Effector memory CD4-positive, alpha-beta T cell (primary cell): ENCODE measurements around the gene RNF212.

Experiments
- DNase-seq, 3 donors: peaks; one replicate each; pipeline ENCODE4 v3.0.0-alpha.2; 2020
- H3K27ac ChIP-seq: 2 replicates; pipeline ENCODE4 v1.7.0; 2013; ENCODE audit warnings: mild to moderate bottlenecking, low read length, moderate library complexity; ENCODE audit not compliant: insufficient read depth, poor library complexity, severe bottlenecking
- H3K27me3 ChIP-seq: replicated peaks from 2 replicates; pipeline ENCODE4 v1.7.0; 2013; ENCODE audit warnings: mild to moderate bottlenecking, low read length; ENCODE audit not compliant: insufficient read depth, control insufficient read depth, poor library complexity, severe bottlenecking
- H3K36me3 ChIP-seq: 2 replicates; pipeline ENCODE4 v1.7.0; 2013; ENCODE audit warnings: mild to moderate bottlenecking, low read length, moderate library complexity; ENCODE audit not compliant: control insufficient read depth, insufficient read depth
- H3K4me1 ChIP-seq: 2 replicates; pipeline ENCODE4 v1.7.0; 2013; ENCODE audit warnings: low read length, mild to moderate bottlenecking; ENCODE audit not compliant: control insufficient read depth, insufficient read depth, poor library complexity, severe bottlenecking
- H3K4me3 ChIP-seq: 2 replicates; pipeline ENCODE4 v1.7.0; 2013; ENCODE audit warnings: low read length, low read depth, mild to moderate bottlenecking; ENCODE audit not compliant: insufficient read depth, poor library complexity, severe bottlenecking
- H3K9me3 ChIP-seq: 2 replicates; pipeline ENCODE4 v1.7.0; 2013; ENCODE audit warnings: mild to moderate bottlenecking, low read length, moderate library complexity; ENCODE audit not compliant: control insufficient read depth

The RNF212 gene

DNA sequence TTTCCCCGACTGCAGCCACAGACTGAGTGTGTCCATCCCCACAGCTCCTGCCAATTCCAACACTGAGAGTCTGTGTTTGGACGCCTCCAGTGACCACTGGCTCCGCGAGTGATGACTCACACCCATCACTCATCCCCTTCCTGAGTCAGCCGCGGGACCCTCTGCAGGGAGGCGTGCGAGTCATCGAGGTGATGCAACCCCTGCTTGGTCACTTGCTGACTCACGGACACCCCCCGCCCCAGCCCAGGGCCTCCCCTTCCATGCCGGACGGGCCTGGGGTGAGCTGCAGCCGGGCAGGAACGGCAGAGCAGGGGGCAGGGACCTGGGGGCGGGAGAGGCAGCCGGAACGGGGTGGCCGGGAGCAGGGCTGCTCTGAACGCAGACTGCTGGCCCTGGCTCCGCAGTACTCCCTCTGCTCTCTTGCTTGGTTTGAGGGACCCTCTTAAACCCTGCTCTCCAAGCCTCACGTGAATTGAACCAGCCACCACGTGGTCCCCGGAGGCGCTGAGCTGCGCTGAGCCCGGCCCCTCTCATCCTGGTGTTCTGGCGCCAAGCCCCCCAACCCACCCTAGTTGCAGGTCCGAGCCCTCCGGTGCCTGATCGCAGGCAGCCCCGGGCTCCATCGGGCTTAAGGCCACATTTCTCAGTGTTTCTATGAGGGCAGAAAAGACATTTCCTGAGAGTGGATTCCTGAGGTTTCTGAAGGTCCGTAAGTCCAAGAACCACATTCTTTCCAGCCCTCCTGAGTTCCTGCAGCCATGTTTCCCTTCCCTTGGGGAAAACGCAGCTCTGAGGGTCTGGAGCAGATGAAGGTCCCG lies 69.5 kb downstream of the RNF212 start:
- H3K27ac ChIP-seq: no peak overlapping the region
- H3K9me3 ChIP-seq: no peaks in the 10 kb centered on the region
- no peaks in the 10 kb centered on the region for H3K4me1 ChIP-seq
- H3K36me3 ChIP-seq: no peaks in the 10 kb centered on the region
- H3K4me3 ChIP-seq: no peak overlapping the region
- peaks cover 13% of the 10 kb centered on the region for H3K27me3 ChIP-seq
- DNase-seq: no peak

DNA sequence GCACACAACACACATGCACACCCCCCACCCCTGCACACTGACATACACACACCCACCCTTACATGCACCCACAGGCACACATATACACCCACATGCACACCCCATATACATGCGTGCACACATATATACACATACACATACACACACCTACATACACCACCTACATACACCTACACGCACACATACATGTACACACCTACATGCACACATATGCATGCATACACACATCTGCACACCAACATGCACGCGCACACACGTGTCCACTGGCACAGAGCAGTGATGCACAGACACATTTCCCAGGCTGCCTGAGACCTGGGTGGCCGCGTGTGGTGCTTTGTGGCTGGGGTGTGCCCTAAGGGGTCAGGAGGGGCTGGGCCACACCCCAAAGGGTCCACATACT lies 70.2 kb downstream of the RNF212 start:
- Histone ChIP-seq H3K27me3 (peaks cover 13% of the 10 kb centered on the region), H3K36me3 (no peaks in the 10 kb centered on the region), H3K4me1 (no peaks in the 10 kb centered on the region), H3K27ac (no peak overlapping the region), H3K4me3 (no peak overlapping the region), H3K9me3 (no peaks in the 10 kb centered on the region)
- DNase-seq: no peak

DNA sequence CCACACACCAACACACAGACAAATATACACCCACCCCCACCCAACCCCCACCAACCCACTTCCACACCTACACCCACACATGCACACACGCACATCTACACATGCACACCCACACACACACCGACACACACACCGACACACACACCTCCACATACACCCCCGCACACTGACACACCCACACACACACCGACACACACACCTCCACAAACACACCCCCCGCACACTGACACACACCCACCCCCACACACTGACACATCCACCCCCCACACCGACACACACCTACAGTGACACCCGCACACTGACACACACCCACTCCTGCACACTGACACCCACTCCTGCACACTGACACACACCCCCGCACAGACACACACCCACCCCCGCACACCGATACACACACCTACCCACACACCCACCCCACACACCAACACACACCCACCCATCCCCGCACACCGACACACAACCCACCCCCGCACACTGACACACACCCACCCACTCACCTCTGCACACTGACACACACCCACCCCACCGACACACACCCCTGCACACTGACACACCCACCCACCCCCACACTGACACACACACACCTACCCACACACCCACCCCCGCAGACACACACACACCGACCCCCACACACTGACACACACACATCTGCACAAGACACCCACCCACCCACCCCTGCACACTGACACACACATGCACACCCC lies 70.9 kb downstream of the RNF212 start:
- H3K4me1 ChIP-seq: no peaks in the 10 kb centered on the region
- no peak overlapping the region for H3K27ac ChIP-seq
- H3K4me3 ChIP-seq: no peak overlapping the region
- H3K27me3 ChIP-seq: peaks cover 13% of the 10 kb centered on the region
- H3K36me3 ChIP-seq: no peaks in the 10 kb centered on the region
- no peak for DNase-seq
- H3K9me3 ChIP-seq: no peaks in the 10 kb centered on the region

DNA sequence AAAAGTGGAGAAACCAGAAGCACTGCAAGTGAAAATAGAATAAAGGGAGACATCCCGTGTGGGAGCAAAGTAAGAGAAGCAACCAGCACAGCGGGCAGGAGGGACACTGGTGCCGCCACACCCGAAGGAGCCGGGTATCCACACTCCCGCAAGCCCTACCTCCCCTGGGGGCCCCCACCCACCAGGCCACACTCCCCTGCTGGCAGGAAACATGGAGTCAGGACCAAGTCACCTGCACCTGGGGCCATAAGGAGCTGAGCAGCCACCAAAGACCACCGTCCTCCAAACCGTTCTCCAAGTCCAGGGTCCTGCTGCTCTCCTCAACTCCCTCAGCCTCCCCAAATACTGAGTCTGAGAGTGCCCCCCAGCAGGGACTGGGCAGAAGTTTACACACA lies 71.4 kb downstream of the RNF212 start:
- peaks cover 13% of the 10 kb centered on the region for H3K27me3 ChIP-seq
- H3K36me3 ChIP-seq: no peaks in the 10 kb centered on the region
- no peak overlapping the region for H3K4me3 ChIP-seq
- no peaks in the 10 kb centered on the region for H3K4me1 ChIP-seq
- DNase-seq: no peak
- H3K27ac ChIP-seq: no peak overlapping the region
- no peaks in the 10 kb centered on the region for H3K9me3 ChIP-seq

DNA sequence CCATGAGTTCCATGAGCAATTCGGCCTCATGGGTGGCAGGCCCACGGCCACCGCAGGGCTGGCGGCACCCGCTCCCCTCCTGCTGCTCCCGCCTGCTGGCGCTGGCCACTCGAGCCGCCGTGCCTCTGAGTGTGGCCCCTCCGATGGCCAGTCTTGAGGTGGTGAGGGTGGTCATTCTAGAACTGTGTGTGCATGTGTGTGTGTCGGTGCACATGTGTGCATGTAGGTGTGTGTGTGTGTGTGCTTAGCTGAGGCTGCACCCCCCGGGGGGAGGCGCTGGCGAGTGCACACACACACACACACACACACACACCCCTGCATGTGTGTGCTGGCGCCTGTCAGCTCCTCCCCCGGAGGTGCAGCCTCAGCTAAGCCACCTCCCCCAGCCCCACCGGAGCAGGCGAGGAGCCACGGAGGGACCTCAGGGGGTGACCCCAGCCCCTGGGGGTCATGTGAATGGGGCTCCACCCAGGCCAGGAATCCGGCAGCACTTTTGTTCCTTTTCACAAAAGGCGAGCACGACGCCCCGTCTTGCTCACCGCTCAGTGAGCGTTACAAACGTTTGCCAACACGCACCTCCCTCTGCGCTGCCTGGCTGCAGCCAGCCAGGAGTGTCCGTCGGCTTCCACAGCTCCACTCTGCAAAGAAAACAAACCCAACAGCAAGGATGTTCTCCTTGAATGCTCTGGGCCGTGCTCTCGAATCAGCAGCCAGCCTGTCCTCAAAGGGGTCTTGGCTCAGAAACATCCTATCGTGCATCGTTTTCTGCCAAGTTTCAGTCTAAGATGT lies 72.0 kb downstream of the RNF212 start:
- Histone ChIP-seq H3K4me1 (no peaks in the 10 kb centered on the region), H3K27ac (no peak overlapping the region), H3K36me3 (no peaks in the 10 kb centered on the region), H3K4me3 (no peak overlapping the region), H3K27me3 (peaks cover 13% of the 10 kb centered on the region), H3K9me3 (no peaks in the 10 kb centered on the region)
- DNase-seq: no peak

DNA sequence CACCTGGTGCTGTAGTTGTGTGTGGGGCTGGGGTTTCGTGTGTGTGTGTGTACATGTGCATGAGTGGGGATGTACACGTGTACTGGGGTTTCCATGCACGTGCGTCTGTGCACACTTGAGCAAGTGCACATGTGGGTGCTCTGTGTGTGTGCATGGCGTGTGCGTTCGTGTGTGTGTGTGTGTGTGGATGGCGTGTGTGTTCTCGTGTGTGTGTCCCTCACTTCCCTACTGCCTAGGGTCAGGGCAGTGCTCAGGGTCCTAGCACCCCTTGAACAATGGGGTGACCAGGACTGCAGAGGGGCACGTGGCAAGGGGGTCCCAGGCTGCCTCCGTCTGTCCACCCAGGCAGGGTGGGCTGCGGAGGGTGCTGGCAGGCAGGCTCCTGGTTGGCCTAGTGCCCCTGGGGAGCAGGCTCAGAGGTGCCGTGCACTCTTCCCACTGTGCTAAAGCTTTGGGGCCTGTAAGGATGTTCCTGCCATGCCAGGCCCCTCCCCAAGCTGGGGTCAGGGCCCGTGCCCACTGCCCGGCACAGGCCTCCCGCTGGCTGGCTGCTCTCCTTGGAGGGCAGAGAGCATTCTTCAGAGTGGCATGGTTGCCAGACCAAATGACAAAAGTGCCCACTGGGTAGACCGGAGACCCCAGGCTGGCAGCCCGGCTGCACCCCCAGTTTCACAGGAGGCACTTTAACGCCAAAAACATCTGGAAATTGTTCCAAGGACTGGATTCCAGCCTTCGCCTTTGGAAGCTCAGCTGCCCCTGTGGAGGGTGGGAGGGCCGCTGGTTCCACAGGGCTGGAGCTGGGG lies 72.8 kb downstream of the RNF212 start:
- H3K36me3 ChIP-seq: no peaks in the 10 kb centered on the region
- H3K27me3 ChIP-seq: peaks cover 11% of the 10 kb centered on the region
- no peak overlapping the region for H3K4me3 ChIP-seq
- no peak for DNase-seq
- no peak overlapping the region for H3K27ac ChIP-seq
- H3K4me1 ChIP-seq: no peaks in the 10 kb centered on the region
- H3K9me3 ChIP-seq: no peaks in the 10 kb centered on the region

DNA sequence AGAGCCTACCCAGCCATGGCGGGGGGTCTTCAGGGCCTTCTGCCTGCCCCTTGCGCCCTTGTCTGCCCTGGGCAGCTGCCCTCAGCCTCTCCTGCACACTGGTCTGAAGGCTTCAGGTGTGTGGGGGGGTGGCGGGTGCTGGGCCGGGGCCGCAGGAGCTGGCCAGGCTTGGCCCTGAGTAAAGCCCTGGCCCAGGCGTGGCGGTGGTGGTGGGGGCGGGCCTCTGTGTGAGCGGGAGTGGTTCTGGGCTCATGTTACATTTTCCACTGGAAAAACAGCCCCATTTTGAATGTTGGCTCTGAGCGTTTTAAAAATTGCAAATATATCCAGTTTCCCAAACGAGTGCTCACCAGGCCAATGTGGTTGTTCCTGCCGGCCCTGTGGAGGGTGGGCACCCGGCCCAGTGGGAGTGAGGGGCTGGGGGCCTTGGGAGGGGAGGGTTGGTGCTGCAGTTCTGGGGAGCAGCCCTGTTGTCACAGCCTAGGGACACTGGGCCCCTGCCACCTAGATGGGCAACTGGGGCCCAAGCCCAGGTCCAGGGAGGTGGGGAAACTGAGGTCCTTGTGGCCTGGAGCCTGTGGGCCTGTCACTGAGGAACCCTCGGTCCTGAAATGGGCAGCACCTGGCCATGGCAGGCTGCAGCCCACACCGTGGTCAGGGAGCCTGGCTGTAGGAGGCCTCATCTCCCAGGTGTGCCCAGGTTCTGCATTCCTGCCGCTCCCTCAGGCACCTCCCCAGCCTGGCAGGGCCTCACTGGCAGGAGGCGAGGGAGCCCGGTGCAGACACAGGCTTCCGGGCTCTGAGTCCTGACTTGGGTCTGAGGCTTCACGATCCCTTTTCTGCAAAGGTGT lies 73.6 kb downstream of the RNF212 start:
- peaks cover 6% of the 10 kb centered on the region for H3K27me3 ChIP-seq
- H3K4me3 ChIP-seq: no peak overlapping the region
- no peak for DNase-seq
- H3K27ac ChIP-seq: no peak overlapping the region
- H3K4me1 ChIP-seq: no peaks in the 10 kb centered on the region
- H3K36me3 ChIP-seq: no peaks in the 10 kb centered on the region
- H3K9me3 ChIP-seq: no peaks in the 10 kb centered on the region

DNA sequence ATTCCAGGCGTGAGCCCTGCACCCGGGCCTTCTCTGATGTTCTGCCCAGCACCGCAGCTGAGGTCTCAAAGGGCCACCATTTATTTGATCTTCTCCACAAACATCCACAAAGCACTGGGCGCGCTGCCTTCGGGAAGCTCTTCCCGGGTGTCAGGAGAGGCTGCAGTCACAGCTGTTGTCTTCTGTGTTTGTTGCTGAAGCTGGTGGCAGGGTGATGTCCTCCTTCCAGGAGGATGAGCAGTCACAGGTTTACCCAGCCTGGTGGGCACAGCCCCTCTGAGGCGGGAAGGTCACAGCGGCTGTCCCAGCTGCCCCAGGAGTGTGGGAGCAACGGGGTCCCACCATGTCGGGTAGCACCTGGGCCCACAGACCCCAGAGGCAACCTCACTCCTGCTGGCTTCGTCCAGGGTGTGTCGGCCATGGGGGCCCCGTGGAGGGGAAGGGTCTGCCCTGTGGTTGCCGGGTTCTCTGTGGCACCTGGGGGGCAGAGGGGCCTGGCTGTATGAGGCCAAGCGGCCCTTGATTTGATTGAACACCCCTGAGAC lies 74.3 kb downstream of the RNF212 start:
- H3K9me3 ChIP-seq: no peaks in the 10 kb centered on the region
- no peak overlapping the region for H3K4me3 ChIP-seq
- no peaks in the 10 kb centered on the region for H3K36me3 ChIP-seq
- no peaks in the 10 kb centered on the region for H3K4me1 ChIP-seq
- DNase-seq: no peak
- H3K27ac ChIP-seq: no peak overlapping the region
- peaks cover 3% of the 10 kb centered on the region for H3K27me3 ChIP-seq
